ENCODE measurements around the gene CLEC1A. TPM values are rescaled to one million over a fixed set of nuclear protein-coding genes. Genes with fewer than 3 reads are reported as not detected.

CLEC1A gene
- total RNA-seq, result not detected

- no peak for DNase-seq
- Mint-ChIP-seq H3K4me3 (no peak within 1 kb of the TSS), H3K36me3 (no peaks in the 10 kb centered on the region), H3K9me3 (peaks cover 5% of the 10 kb centered on the region), H3K27ac (no peak within 1 kb of the TSS), H3K4me1 (ENCODE audit: low read depth) (no peaks in the 10 kb centered on the region), H3K27me3 (peaks cover 10% of the 10 kb centered on the region)
- intact Hi-C loops (cut with micrococcal nuclease), result no loop called here
- ChIA-PET CTCF (no interaction called here), POLR2A (no interaction called here)
Observed at GRCh38 chr12:10098791-10099190, at the start of gene CLEC1A. CLEC1A (minus strand) TSS chr12:10098985; CDS start chr12:10098922, 63 bp downstream.

- ChIA-PET CTCF (no interaction called here), POLR2A (no interaction called here)
- no peaks in the 10 kb centered on the region for H3K36me3 Mint-ChIP-seq
- no peaks in the 10 kb centered on the region for H3K9me3 Mint-ChIP-seq
- no peak overlapping the region for H3K27ac Mint-ChIP-seq
- intact Hi-C loops (cut with micrococcal nuclease), result loop anchor here (1.0 to 10.0 kb wide), 5 partner anchors 18 to 513 kb away; partner anchors contain the start of gene CLEC7A
- peaks cover 13% of the 10 kb centered on the region for H3K27me3 Mint-ChIP-seq
- H3K4me3 Mint-ChIP-seq, result no peak overlapping the region
- DNase-seq, result no peak
- peaks cover 10% of the 10 kb centered on the region for H3K4me1 Mint-ChIP-seq (ENCODE audit: low read depth)
Observed at GRCh38 chr12:10147714-10148403, 49.1 kb upstream of the CLEC1A start.

GRCh38 chr12:10142976-10143589 is 44.3 kb upstream of the CLEC1A start:
- H3K4me3 Mint-ChIP-seq, result no peak overlapping the region
- CTCF ChIA-PET, result interaction anchor here (1.0 to 2.1 kb wide), 5 partner anchors 10 to 400 kb away, joined by 3 to 10 read pairs (median 5); partner anchors contain the start of gene CLEC12B
- POLR2A ChIA-PET, result no interaction called here
- H3K9me3 Mint-ChIP-seq, result no peaks in the 10 kb centered on the region
- H3K27ac Mint-ChIP-seq, result no peak overlapping the region
- peaks cover 6% of the 10 kb centered on the region for H3K4me1 Mint-ChIP-seq (ENCODE audit: low read depth)
- H3K36me3 Mint-ChIP-seq, result no peaks in the 10 kb centered on the region
- no peak for DNase-seq
- peaks cover 6% of the 10 kb centered on the region for H3K27me3 Mint-ChIP-seq
- intact Hi-C loops (cut with micrococcal nuclease), result loop anchor here (5.0 to 10.0 kb wide), 2 partner anchors 346 to 508 kb away; no protein-coding TSS in a partner anchor

- DNase-seq, result peak; percentile 66
- POLR2A ChIA-PET, result no interaction called here
- Mint-ChIP-seq H3K27me3 (peaks cover 8% of the 10 kb centered on the region), H3K9me3 (no peaks in the 10 kb centered on the region), H3K4me3 (no peak overlapping the region), H3K36me3 (no peaks in the 10 kb centered on the region), H3K27ac (no peak overlapping the region), H3K4me1 (ENCODE audit: low read depth) (no peaks in the 10 kb centered on the region)
- intact Hi-C loops (cut with micrococcal nuclease), result loop anchor here (1.0 to 10.0 kb wide), 5 partner anchors 200 to 505 kb away; no protein-coding TSS in a partner anchor
- CTCF ChIA-PET, result interaction anchor here (0.7 to 4.3 kb wide), 26 partner anchors 10 to 397 kb away, joined by 3 to 37 read pairs (median 6); partner anchors contain the start of genes CLEC12B and CLEC7A
Observed at GRCh38 chr12:10140001-10140400, 41.2 kb upstream of the CLEC1A start.

GRCh38 chr12:10136637-10137205 is 37.9 kb upstream of the CLEC1A start:
- CTCF ChIA-PET, result interaction anchor here (1.2 to 4.3 kb wide), 2 partner anchors 127 to 323 kb away, joined by 4 to 37 read pairs; partner anchors contain the start of gene CLEC12B
- POLR2A ChIA-PET, result interaction anchor here (0.6 kb wide), 2 partner anchors 102 to 477 kb away, joined by 3 to 4 read pairs; no protein-coding TSS in a partner anchor
- Mint-ChIP-seq H3K27ac (no peak overlapping the region), H3K9me3 (no peaks in the 10 kb centered on the region), H3K4me1 (ENCODE audit: low read depth) (no peaks in the 10 kb centered on the region), H3K27me3 (peaks cover 4% of the 10 kb centered on the region), H3K36me3 (no peaks in the 10 kb centered on the region), H3K4me3 (no peak overlapping the region)
- intact Hi-C loops (cut with micrococcal nuclease), result no loop called here
- DNase-seq, result no peak

- H3K36me3 Mint-ChIP-seq, result no peaks in the 10 kb centered on the region
- H3K4me3 Mint-ChIP-seq, result no peak overlapping the region
- no peak overlapping the region for H3K27ac Mint-ChIP-seq
- H3K27me3 Mint-ChIP-seq, result peaks cover 4% of the 10 kb centered on the region
- DNase-seq, result no peak
- ChIA-PET POLR2A (no interaction called here), CTCF (interaction anchor here (1.8 kb wide), 1 partner anchor 384 kb away, joined by 7 read pairs; no protein-coding TSS in a partner anchor)
- peaks cover 9% of the 10 kb centered on the region for H3K4me1 Mint-ChIP-seq (ENCODE audit: low read depth)
- intact Hi-C loops (cut with micrococcal nuclease), result no loop called here
- H3K9me3 Mint-ChIP-seq, result no peaks in the 10 kb centered on the region
Observed at GRCh38 chr12:10135126-10135525, 36.3 kb upstream of the CLEC1A start.

- no peaks in the 10 kb centered on the region for H3K36me3 Mint-ChIP-seq
- H3K9me3 Mint-ChIP-seq, result no peaks in the 10 kb centered on the region
- ChIA-PET POLR2A (no interaction called here), CTCF (no interaction called here)
- intact Hi-C loops (cut with micrococcal nuclease), result no loop called here
- no peak overlapping the region for H3K4me3 Mint-ChIP-seq
- no peak overlapping the region for H3K27ac Mint-ChIP-seq
- DNase-seq, result no peak
- H3K4me1 Mint-ChIP-seq (ENCODE audit: low read depth), result peaks cover 16% of the 10 kb centered on the region
- H3K27me3 Mint-ChIP-seq, result peaks cover 6% of the 10 kb centered on the region
Observed at GRCh38 chr12:10132850-10133370, 34.1 kb upstream of the CLEC1A start.

- intact Hi-C loops (cut with micrococcal nuclease), result no loop called here
- no peak for DNase-seq
- Mint-ChIP-seq H3K27me3 (peaks cover 5% of the 10 kb centered on the region), H3K27ac (no peak overlapping the region), H3K9me3 (no peaks in the 10 kb centered on the region), H3K4me1 (ENCODE audit: low read depth) (peaks cover 16% of the 10 kb centered on the region), H3K36me3 (no peaks in the 10 kb centered on the region), H3K4me3 (no peak overlapping the region)
- ChIA-PET CTCF (interaction anchor here (1.0 to 1.9 kb wide), 4 partner anchors 9 to 334 kb away, joined by 3 to 10 read pairs (median 5); no protein-coding TSS in a partner anchor), POLR2A (interaction anchor here (0.6 kb wide), 1 partner anchor 30 kb away, joined by 3 read pairs; no protein-coding TSS in a partner anchor)
Observed at GRCh38 chr12:10131111-10131690, 32.4 kb upstream of the CLEC1A start.

- no peaks in the 10 kb centered on the region for H3K36me3 Mint-ChIP-seq
- intact Hi-C loops (cut with micrococcal nuclease), result loop anchor here (1.0 kb wide), 1 partner anchor 18 kb away; no protein-coding TSS in a partner anchor
- ChIA-PET POLR2A (no interaction called here), CTCF (interaction anchor here (0.5 to 1.9 kb wide), 7 partner anchors 10 to 380 kb away, joined by 3 to 10 read pairs (median 3); partner anchors contain the start of gene CLEC12B)
- H3K27ac Mint-ChIP-seq, result no peak within 1 kb of the TSS
- H3K4me1 Mint-ChIP-seq (ENCODE audit: low read depth), result peaks cover 16% of the 10 kb centered on the region
- H3K9me3 Mint-ChIP-seq, result no peaks in the 10 kb centered on the region
- peaks cover 6% of the 10 kb centered on the region for H3K27me3 Mint-ChIP-seq
- no peak within 1 kb of the TSS for H3K4me3 Mint-ChIP-seq
- DNase-seq, result no peak
Observed at GRCh38 chr12:10130042-10130441, 31.3 kb upstream of the CLEC1A start, which contains the start of gene CLEC7A. CLEC7A (minus strand) TSS chr12:10130199; CDS start chr12:10130082, 117 bp downstream.

GRCh38 chr12:10128687-10129086 is 29.9 kb upstream of the CLEC1A start:
- ChIA-PET CTCF (interaction anchor here (1.7 kb wide), 1 partner anchor 11 kb away, joined by 9 read pairs; no protein-coding TSS in a partner anchor), POLR2A (no interaction called here)
- Mint-ChIP-seq H3K27ac (no peak overlapping the region), H3K4me1 (ENCODE audit: low read depth) (peaks cover 16% of the 10 kb centered on the region), H3K27me3 (peaks cover 6% of the 10 kb centered on the region), H3K4me3 (no peak overlapping the region), H3K9me3 (no peaks in the 10 kb centered on the region), H3K36me3 (no peaks in the 10 kb centered on the region)
- DNase-seq, result no peak
- intact Hi-C loops (cut with micrococcal nuclease), result loop anchor here (5.0 kb wide), 1 partner anchor 186 kb away; no protein-coding TSS in a partner anchor

GRCh38 chr12:10126413-10126812 is 27.6 kb upstream of the CLEC1A start:
- ChIA-PET CTCF (interaction anchor here (1.0 kb wide), 1 partner anchor 27 kb away, joined by 4 read pairs; no protein-coding TSS in a partner anchor), POLR2A (no interaction called here)
- DNase-seq, result no peak
- peaks cover 6% of the 10 kb centered on the region for H3K27me3 Mint-ChIP-seq
- no peak overlapping the region for H3K27ac Mint-ChIP-seq
- H3K4me3 Mint-ChIP-seq, result no peak overlapping the region
- no peaks in the 10 kb centered on the region for H3K9me3 Mint-ChIP-seq
- peaks cover 16% of the 10 kb centered on the region for H3K4me1 Mint-ChIP-seq (ENCODE audit: low read depth)
- intact Hi-C loops (cut with micrococcal nuclease), result loop anchor here (5.0 kb wide), 1 partner anchor 184 kb away; no protein-coding TSS in a partner anchor
- H3K36me3 Mint-ChIP-seq, result no peaks in the 10 kb centered on the region

All from activated CD4-positive, alpha-beta memory T cell treated with anti-CD3 and anti-CD28 coated beads for 36 hours (primary cell).